ENCODE results near the gene PREX1.
A peak's percentile ranks its signal among the peaks of the same experiment; 100 is the strongest.

Gene PREX1

DNA sequence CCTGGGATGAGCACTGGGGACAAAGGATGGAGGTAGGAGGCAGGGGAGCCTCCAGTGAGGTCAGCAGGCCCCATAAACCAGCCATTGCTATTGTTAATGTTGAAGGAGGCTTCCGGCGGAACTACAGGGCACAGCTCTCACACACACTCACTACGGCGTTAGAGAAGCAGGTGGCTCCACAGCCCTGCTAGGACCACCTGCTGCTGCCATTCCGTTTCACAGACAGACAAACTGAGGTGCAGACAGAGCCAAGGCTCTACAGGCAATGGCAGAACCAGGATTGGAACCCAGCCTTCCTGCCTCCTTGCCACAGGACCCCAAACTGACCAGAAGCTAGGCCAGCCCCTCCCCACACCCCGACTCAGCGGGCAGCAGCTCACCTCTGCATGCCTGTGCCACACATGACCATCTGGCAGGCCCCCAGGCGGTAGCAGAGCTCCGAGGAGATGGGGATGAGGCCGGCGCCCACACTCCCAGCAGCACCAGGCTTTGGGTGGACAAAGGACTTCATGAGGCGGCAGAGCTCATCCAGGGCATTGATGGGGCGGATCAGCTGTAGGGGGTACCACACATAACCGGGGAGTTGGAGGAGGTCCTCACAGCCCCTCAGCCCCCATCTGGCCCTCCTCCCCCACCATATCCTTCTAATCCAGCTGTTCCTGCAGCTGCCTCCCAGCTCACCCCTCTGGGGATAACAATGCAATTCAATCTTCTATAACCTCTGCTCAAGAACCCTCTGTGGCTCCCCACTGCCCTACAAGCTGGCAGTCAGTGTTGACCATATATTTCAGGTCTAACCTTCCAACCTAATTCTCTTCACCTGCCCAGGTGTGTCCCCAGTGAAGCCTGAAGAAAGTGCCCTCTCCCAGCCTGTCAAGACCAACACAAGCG is 198.5 kb downstream of the PREX1 start:
- no peak for DNase-seq

DNA sequence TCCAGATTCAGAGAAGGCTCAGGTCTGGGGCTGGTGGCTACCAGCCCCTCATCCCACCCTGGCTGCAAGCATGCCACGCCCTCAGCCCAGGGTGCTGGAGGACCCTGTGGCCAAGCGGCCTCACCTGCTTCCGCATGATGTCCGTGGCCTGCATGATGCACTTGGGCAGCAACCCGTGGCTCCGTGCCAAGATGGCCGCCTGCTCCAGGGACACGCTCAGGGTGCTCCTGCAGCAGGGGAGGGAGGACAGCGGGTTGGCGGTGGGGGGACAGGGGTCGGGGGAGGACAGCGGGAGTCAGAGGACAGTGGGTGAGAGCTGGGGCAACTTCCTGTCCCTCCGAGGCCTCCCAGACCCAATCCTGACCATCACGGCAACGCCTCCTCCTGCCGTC is 200.1 kb downstream of the PREX1 start:
- no peak for DNase-seq

DNA sequence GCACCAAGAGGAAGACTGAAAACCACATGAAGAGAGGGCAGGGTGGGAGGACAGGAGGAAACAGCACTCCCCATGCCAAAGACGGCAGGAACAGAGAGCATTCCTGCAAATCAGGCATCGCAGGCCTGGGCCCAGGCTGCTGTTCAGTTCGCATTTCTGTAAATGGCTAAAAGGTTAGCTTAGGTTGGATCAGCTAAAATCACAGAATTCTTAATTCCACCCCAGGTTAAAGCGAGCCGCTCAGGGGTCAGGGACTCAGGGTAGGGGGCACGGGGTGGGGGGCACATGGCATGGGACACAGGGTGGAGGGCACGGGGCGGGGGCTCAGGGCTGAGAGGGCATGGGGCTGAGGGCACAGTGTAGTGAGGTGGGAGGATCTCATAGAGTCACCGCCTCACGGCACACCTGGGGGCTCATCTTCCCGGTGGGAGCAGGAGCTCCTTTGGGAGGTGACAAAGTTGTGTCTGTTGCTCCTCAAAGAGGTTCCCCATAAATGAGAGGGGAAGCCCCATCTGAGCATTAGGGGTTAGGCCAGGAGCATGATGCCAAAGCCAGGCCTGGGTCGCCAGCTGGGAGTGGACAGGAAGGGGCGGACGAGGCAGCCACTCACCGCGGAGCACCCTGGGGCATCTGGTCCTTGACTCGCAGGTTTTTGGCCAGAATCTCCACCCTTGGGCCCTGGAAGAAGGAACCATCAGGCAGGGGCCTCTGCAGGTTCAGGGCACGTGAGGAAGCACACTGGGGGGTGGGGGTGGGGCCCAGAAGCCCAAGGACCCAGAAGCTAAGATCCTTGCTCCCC is 200.7 kb downstream of the PREX1 start:
- DNase-seq = no peak

DNA sequence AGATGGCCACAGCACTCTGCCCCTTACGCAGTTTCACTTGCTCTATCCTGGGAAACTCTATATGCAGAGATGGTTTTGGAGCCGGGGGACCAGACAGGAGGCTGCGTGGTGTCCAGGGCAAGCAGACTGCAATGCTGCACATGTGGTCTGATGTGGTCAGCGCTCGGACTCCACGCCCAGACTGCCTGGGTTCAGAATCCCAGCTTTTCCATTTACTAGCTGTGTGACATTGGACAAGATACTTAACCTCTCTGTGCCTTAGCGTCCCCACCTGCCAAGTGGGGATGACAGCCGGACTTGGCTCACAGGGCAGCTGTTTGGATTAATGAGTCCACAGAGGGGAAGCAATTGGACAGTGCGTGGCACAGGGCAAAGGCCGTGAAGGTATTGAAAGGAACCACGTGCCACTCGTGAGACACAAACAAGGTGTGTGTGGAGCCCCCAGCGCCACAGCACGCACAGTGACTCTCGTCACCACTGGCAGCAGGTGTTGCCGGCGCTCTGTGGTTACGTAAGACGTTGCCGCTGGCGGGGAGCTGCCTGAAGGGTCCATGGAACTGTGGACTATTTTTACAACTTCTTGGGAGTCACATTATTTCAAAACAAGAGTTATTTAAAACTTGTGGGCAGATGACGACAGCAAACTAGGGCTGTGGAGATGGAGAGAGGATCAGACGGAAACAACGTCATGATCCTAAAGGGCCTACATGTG is 201.4 kb downstream of the PREX1 start:
- DNase-seq = no peak

DNA sequence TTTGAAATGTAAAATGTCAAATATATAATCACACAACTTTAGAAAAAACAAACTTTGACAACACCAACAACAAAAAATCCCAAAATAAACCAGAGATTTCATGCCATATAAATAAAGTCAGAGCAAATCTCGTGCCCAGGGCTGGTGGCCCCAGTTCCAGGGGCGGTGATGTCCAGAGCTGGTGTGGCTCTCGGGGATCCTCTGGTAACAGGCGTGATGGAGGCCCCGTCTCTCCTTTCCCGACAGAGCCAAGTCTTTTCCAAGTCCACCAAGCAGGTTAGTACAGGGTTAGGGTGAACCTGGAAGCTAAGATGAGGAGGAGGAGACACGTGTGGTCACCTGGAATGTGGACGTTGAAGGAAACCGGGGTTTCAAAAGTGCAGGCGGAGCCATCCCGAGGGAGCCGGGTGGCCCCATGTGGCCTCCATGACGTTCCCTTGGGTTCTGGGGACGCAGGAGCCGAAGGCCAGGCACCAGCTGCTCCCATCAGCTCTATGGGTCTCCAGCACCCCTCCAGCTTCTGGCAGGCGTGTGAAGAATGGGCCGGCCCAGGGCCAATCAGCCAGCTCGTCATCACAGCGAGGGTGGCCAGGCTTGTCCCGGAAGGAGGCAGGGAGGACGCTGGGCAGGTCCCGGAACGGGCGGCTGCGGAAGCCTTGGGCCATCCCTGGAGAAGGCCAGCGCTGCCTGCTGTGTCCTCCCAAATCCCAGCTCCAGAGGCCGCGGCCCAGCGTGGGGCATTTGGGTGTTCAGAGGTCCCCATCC is 202.5 kb downstream of the PREX1 start:
- DNase-seq = no peak

DNA sequence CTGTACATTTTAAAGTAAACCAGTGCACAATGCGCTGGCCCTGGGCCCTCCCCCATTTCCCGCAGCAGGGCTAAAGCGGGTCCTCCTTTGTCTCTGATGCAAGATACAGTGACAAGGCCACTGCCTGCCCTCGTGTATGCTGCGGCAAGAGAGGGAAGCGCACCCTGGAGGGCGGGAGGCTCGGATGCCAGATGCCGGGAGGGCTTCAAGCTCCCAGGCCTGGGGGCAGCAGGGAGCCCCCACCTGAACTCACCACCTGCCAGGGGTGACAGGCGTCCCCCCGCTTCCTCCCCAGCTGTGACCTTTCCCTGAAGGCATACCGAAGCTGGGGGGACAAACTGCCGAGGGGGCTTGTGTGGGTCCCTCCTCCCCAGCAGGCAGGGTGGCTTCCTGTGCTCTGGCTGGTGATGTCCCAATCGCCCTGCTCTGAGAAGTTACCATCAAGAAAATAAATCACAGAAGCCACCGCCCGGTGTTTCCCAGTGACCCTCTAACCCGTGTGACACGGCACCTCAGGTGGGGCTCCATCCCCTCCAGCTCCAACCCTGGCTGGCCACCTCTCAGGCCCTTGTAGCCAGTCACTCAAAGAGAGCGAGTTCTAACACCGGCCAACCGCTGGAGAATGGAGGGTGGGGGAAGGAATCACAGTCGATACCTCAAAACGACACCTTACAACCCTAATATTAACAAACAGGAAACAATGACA is 203.3 kb downstream of the PREX1 start:
- no peak for DNase-seq

DNA sequence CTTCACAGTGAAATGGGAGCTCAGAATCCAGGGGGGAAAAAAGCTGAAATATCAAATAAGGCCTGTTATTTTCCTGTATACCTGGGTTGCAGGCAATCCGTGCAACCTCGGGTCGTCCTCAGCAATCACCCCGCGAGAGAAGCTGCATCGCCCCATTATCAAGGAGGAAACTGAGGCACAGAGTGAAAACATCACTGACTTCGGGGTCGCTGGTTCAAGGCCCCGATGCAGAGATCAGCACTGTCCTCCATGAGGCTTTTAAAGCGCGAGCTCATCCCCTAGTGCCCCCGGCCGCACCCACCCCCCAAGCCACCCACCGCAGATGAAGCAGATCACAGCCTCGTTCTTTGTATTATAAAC is 203.9 kb downstream of the PREX1 start:
- no peak for DNase-seq

DNA sequence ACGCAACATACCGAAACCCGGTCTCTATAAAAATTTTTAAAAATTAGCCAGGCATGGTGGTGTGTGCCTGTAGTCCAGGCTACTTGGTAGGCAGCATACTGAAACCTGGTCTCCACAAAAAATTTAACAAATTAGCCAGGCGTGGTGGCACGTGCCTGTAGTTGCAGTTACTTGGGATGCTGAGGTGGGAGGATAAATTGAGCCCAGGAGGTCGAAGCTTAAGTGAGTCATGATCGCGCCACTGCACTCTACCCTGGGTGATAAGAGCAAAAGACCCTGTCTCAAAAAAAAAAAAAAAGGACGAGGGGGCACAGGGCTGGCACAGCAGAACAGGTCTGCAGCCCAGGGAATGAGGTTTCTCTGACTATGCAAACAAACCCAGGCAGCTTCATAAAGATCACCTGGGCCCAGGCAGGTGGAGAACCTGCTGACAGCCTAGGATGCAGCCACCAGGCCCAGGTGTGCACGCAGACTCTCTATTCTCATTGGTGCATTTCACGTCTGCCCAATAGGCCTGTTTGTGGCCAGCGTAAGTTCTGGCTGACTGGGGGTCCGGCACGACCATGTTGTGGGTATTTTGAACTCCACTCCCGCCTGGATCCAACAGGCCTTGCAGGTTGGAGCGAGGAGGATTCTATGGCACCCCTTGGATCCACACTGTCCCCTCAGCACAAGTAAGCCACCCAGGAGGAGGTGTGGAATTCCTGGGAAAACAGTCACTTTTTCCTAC is 204.5 kb downstream of the PREX1 start:
- DNase-seq = no peak

DNA sequence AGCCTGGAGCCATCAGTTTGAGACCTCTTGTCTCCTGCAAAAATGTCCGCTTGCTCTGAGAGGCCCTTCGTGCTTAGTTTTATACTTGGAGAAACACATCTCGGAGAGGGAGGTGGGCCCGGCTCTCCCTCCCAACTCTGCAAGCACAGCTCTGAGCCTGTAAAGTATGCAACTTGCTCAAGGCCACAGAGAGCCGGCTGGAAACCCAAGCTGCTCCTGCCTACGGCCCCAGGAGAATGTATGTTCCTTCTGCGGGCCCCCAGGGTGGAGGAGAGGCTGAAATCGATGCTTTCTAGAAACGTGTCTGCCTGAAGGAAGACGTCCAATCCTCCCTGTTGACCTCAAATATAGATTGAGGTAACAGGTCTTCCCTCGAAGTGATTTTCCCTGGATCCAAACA is 205.4 kb downstream of the PREX1 start:
- DNase-seq = no peak

DNA sequence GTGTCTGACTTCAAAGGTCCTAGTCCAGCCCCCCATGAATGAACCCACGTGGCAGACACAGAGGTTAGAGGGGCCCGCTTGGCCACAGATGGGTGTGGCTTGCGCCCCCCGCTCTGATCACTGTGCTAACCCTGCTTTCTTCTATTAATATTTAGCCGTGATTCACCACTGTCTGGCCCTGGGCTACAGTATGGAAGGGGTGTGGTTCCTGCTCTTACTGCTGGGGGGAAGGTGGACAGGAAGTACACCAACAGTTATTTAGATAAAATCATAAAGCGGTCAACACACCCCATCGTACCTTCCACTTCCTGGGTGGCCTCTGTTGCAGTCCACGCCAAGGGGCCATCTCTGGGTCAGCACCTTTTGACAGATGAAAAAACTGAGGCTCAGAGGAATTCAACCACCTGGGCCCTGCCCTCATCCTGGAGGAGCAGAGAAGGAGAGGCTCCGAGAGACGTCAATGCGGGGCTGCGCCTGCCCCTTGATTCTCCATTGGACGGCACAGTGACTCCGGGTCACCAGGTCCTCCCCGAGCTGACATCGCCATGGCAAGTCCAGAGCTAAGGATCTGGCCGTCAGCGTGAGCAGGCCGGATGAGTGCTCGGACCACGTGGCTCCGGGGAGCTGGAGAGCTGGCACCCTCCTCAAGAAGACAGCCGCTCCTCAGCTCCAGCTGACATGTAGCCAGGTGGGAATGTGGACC is 206.3 kb downstream of the PREX1 start:
- no peak for DNase-seq

DNA sequence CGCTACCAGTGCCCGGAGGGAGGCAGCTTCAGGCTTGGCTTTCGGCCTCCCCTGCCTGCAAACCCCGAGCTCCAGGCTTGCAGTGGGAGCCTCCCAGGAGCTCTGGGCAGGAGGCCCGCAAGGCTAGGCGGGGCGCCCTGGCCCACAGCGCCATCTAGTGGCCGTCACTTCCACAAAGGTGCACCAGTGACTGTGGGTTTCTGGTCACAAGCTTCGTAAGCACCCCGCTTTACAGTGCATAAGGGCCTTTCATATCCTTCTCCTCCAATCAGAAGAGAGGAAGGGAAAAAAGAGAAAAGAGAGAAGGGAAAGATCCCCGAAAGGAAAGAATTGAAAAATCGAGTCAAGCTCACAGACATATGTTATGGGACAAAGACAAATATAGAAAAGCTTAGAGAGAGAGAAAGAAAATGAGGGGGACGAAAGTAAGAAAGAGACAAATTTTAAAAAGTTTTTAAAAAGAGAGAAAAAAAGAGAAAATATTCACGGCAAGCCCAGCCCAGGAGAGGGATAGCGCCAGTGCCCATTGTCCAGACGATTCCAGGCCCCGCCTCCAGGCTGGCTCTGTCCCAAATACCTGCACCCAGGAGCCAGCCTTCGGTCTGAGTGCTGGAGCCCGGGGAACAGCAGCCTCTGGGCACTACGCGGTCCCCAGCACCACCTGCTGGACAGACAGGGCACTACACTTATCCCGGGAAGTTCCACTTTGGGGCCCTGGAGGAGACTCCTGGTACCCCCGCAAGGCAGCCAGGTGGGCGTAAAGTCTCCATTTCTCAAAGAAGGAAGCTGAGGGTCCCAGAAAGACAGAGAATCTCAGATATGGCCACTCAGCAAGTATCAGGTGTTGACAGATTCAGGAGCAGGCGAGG is 207.1 kb downstream of the PREX1 start:
- DNase-seq = peak; percentile 94

DNA sequence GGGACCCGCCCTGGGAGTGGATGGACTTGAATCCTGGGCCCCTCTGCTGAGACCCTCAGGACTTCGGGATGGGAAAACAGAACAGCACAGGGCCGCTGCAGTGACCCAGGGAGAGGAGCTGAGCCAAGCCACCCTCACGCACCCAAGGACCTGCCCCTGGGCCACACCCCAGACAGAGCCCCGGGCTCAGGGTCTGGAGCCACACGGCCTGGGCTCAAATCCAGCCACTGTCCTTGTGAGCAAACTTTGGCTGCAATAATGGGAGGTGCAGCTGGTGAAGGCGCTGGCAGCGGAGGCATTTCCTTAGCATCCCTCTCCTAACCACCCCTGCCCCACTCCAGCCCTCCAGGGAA is 207.7 kb downstream of the PREX1 start:
- DNase-seq = no peak

DNA sequence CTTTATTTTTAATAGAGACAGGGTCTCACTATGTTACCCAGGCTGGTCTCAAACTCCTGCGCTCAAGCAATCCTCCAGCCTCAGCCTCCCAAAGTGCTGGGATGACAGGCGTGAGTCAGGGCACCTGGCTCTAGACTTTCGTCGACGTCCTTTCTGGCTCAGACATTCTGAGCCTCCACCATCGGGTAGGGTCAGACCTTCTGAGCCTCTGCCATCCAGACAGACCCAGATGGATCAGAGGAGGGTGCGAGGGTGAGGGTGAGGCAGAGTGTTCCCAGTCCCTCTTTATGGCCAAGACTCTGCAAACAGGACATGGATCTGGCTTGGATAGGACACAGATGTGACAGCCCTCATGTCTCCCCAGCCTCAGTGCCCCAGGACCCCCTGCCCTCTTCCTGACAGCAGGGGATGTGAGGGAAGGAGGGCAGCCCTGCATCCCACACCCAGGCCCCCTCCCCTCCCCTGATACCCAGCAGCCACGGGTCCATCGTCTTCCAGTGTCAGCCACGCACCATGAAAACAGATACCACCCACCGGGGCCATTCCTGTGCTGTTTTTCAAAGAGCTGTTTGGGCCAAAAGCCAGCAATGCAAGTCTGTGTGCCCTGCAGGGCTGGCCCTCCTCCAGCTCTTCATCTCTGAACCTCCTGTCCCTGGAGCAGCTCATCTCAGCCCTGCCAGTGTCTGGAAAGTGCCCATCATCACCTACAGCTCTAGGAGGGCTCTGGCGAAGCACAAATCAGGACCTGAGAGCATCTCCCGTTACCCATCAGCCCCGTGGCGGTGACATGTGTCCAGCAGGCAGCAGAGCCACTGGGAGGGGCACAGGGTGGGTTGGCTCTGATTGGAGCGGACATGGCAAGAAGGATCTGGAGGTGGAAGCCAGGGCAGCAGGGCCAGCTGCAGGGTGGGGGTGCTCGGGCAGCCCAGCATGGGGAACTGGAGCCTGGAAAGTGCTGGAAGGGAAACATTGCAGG is 208.4 kb downstream of the PREX1 start:
- no peak for DNase-seq

DNA sequence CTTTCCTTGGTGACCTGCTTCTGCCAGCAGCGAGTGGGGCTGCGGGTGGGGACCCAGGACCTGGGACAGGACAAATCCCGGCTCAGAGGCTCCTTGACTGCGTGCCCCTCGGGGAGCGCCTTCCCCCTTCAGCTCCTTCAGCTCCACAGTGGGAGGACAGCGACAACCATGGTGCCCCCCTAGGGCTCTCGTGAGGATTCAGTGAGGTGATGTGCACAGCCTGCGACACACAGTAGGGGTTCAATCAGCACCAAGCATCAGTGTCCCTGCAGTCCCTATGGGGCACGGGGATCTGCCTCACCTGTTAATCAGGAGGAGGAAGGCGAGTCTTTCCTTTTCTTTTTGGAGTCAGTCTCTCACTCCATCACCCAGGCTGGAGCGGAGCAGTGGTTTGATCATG is 209.2 kb downstream of the PREX1 start:
- DNase-seq = no peak

DNA sequence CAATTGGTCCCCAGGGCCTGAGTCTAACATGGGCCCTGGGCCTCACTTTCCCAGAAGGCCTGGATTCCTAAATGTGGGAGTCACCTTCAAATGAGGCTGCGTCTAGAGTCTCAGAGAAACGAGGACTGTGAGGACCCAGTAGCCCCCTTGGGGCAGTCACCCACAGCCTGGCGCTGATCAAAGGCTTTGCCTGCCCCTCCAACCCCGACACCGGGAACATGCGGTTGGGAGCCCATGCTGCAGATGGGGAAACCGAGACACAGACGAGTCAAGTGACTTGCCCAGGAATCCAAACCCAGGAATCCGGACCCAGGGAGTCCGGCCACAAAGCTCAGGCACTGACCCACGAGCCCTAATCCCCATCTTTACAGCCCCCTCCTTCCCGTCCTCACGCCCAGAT is 209.7 kb downstream of the PREX1 start:
- DNase-seq = no peak

DNA sequence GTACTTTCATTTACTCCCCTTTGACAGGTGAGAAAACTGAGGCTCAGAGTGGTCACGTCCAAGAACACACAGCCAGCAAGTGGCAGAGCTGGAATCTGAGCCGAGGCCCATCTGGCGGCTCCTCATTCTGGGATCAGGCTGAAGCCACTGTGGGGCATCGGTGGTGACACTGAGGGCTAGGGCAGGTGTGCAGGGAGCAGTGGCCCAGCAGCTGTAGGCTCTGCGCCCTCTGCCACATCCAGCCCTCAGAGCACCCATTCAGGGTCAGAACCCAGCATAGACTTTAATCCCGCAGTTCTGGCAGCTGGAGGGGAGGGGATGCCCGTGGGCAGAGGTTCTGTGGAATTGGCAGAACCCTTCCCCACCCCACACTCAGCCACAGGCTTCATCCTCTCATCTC is 210.3 kb downstream of the PREX1 start:
- DNase-seq = no peak

DNA sequence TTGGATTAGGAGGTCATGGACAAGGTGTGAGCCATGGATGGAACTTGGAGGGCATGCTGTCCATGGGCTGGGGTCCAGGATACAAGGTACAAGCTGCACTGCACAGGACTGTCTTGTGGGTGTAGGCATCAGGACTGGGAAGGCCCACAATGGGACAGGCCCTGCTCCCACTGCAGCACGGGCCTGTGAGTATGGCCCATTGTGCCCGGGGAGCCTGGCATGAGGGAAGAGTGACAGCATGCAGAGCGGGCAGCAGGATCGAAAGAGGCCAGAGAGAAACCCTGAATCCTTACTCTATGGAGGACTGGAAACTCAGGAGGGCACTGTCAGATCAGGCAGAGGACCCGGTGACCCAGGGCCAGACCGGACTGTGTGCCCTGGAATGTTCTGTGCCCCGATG is 211.3 kb downstream of the PREX1 start:
- no peak for DNase-seq

DNA sequence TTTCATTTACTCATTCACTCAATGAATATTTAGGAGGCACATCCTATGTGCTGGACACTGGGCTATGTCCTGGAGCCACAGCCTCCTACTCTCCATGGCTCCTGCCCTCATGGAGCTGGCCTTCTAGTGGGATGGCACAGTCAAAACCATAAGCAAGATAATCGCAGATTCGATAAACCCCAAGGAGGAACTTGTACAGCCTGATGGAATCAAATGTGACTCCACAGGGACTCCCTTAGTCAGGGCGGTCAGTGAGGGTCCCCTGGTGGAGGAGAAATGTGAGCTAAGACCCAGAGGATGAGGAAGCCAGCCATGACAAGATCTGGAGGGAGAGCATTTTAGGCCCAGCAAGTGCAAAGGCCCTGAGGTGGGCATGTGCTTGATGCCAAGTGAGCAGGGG is 211.9 kb downstream of the PREX1 start:
- DNase-seq = no peak
